ENCODE data around the gene CHRNA4.

GRCh38 chr20:63402860-63403220 is 41.7 kb upstream of the CHRNA4 start:
- no peak for TF ChIP-seq POLR2A (IDR thresholded peaks at IDR 0.05)
- no peak for TF ChIP-seq CTCF (IDR thresholded peaks at IDR 0.05)
